PC-3 (cell line): ENCODE results near the gene SEC16A. TPM values are rescaled to one million over a fixed set of nuclear protein-coding genes. Genes with fewer than 3 reads are reported as not detected.

ENCODE experiments used
- ATAC-seq: fragments of 200-7000 bp; cut with Tn5 transposase; 2 replicates; pipeline ENCODE4 v1.9.1; 2020; ENCODE audit warnings: mild to moderate bottlenecking, moderate library complexity
- BruUV-seq: library from RNA; stranded (reverse); fragments of 400-500 nt; replicated peaks from 2 replicates; lab custom pipeline; 2021; lab: Mats Ljungman, UMichigan
- CTCF ChIA-PET: fragments of 300-600 bp; sonication (Branson Sonifier 250); formaldehyde crosslinking; loops from one replicate; lab custom pipeline; 2022; ENCODE audit warnings: antibody characterized with exemption; lab: Charles Lee
- POLR2A ChIA-PET: fragments of 300-600 bp; sonication (Branson Sonifier 250); formaldehyde crosslinking; loops from one replicate; lab custom pipeline; 2022; ENCODE audit warnings: antibody characterized with exemption; ENCODE audit not compliant: unreplicated experiment; lab: Charles Lee
- DNase-seq: peaks from one replicate; pipeline ENCODE4 v3.0.0-alpha.2; 2015
- H2AFZ ChIP-seq: fragments of 300-600 bp; sonication (generic); 2 replicates; pipeline ENCODE4 v1.6.0; 2016; ENCODE audit warnings: antibody characterized with exemption, low read length
- H3F3A ChIP-seq: fragments of 300-600 bp; sonication (generic); one replicate; pipeline ENCODE4 v1.6.0; 2017; ENCODE audit warnings: antibody characterized with exemption, low read length, control low read depth, mild to moderate bottlenecking; ENCODE audit not compliant: unreplicated experiment
- H3K27ac ChIP-seq: fragments of 300-600 bp; sonication (generic); 2 replicates; pipeline ENCODE4 v1.5.1; 2016; ENCODE audit warnings: mild to moderate bottlenecking, low read length
- H3K27me3 ChIP-seq: fragments of 300-600 bp; sonication (generic); 2 replicates; pipeline ENCODE4 v1.6.1; 2016; ENCODE audit warnings: low read length, mixed read lengths
- H3K36me3 ChIP-seq: fragments of 300-600 bp; sonication (generic); 2 replicates; pipeline ENCODE4 v1.6.1; 2016; ENCODE audit warnings: low read depth, mixed run types, low read length, mixed read lengths
- H3K4me1 ChIP-seq: fragments of 300-600 bp; sonication (generic); 2 replicates; pipeline ENCODE4 v1.5.1; 2016; ENCODE audit warnings: low read length; ENCODE audit not compliant: insufficient read depth
- H3K4me2 ChIP-seq: fragments of 300-600 bp; sonication (generic); 2 replicates; pipeline ENCODE4 v1.6.0; 2016; ENCODE audit warnings: low read length
- H3K4me3 ChIP-seq: fragments of 300-600 bp; sonication (generic); 2 replicates; pipeline ENCODE4 v1.5.1; 2016; ENCODE audit warnings: mild to moderate bottlenecking, low read length, mixed read lengths
- H3K79me2 ChIP-seq: fragments of 300-600 bp; sonication (generic); 2 replicates; pipeline ENCODE4 v1.6.1; 2017; ENCODE audit warnings: low read length, mixed read lengths
- H3K9ac ChIP-seq: fragments of 300-600 bp; sonication (generic); 2 replicates; pipeline ENCODE4 v1.6.0; 2016; ENCODE audit warnings: mild to moderate bottlenecking, low read length
- H3K9me2 ChIP-seq: fragments of 300-600 bp; sonication (generic); replicated peaks from 2 replicates; pipeline ENCODE4 v1.6.1; 2016; ENCODE audit warnings: mixed run types, low read length, mixed read lengths
- H3K9me3 ChIP-seq: fragments of 300-600 bp; sonication (generic); 2 replicates; pipeline ENCODE4 v1.6.1; 2016; ENCODE audit warnings: low read length, mixed read lengths
- H4K20me1 ChIP-seq: fragments of 300-600 bp; sonication (generic); 2 replicates; pipeline ENCODE4 v1.6.1; 2016; ENCODE audit warnings: low read length, mixed read lengths
- CTCF ChIP-seq: fragments of 300-600 bp; sonication (generic); conservative IDR thresholded peaks from 2 replicates; pipeline ENCODE4 v1.5.1; 2017; ENCODE audit warnings: antibody characterized with exemption, low read depth, mild to moderate bottlenecking, low read length
- EZH2 ChIP-seq: fragments of 300-600 bp; sonication (generic); IDR thresholded peaks from one replicate; pipeline ENCODE4 v1.6.1; 2017; ENCODE audit warnings: antibody characterized with exemption, mild to moderate bottlenecking, low read length; ENCODE audit not compliant: unreplicated experiment
- EZH2phosphoT487 ChIP-seq: fragments of 300-600 bp; sonication (generic); IDR thresholded peaks from 2 replicates; pipeline ENCODE4 v1.6.1; 2018; ENCODE audit warnings: mild to moderate bottlenecking, antibody characterized with exemption, low read length, borderline replicate concordance
- intact Hi-C: fragments of 100-400 bp; cut with micrococcal nuclease; formaldehyde crosslinking; loops from 2 replicates; pipeline ENCODE4 v1.9.0; 2023
- total RNA-seq: library from RNA; depleted of rRNA; stranded (reverse); fragments of >200 nt; gene quantifications from 2 replicates; pipeline ENCODE4 v1.2.3, GENCODE V29; 2014

Gene SEC16A
- total RNA-seq, 1 experiment from 2014 or later = 28.3 TPM

GRCh38 chr9:136400038-136400834 is 82.6 kb downstream of the SEC16A start, which contains the start of gene SNAPC4:
Gene SNAPC4, minus strand, starts transcription at chr9:136400170. Its CDS starts 1,742 bp downstream, at chr9:136398428.
- Histone ChIP-seq H3K4me3 (peak within 1 kb of the TSS; percentile 91), H2AFZ (peak within 1 kb of the TSS; percentile 69), H3F3A (no peaks in the 10 kb centered on the region), H3K27ac (no peak within 1 kb of the TSS; the same call in 1 of the 2 replicates), H3K36me3 (peaks cover 3% of the 10 kb centered on the region; the same call in 1 of the 2 replicates), H3K4me2 (peak within 1 kb of the TSS; percentile 94), H3K79me2 (peaks cover 23% of the 10 kb centered on the region), H3K9ac (peak within 1 kb of the TSS; percentile 82), H3K4me1 (peaks cover 12% of the 10 kb centered on the region), H3K27me3 (no peaks in the 10 kb centered on the region), H4K20me1 (no peaks in the 10 kb centered on the region), H3K9me2 (no peaks in the 10 kb centered on the region), H3K9me3 (no peaks in the 10 kb centered on the region)
- CTCF ChIA-PET = no interaction called here
- POLR2A ChIA-PET = no interaction called here
- BruUV-seq = no TSS peak
- TF ChIP-seq CTCF (peak; percentile 73), EZH2 (no peak), EZH2phosphoT487 (no peak)
- peak; percentile 85 for DNase-seq
- peak; percentile 90 for ATAC-seq
- intact Hi-C loops = loop anchor here (2.0 kb wide), 1 partner anchor 61 kb away; no protein-coding TSS in a partner anchor

- Histone ChIP-seq H3K36me3 (peaks cover 3% of the 10 kb centered on the region; the same call in 1 of the 2 replicates), H3K9me3 (no peaks in the 10 kb centered on the region), H3K27ac (no peak overlapping the region; the same call in 1 of the 2 replicates), H3K9me2 (no peaks in the 10 kb centered on the region), H3K79me2 (peaks cover 23% of the 10 kb centered on the region), H3K4me3 (peak overlapping the region; percentile 91), H2AFZ (0 out of 2 replicates have a peak overlapping the region, but pooled peaks have one; percentile 30), H3K4me2 (peak overlapping the region; percentile 94), H4K20me1 (no peaks in the 10 kb centered on the region), H3K27me3 (no peaks in the 10 kb centered on the region), H3K9ac (peak overlapping the region; percentile 82), H3F3A (no peaks in the 10 kb centered on the region), H3K4me1 (peaks cover 12% of the 10 kb centered on the region)
- DNase-seq (peak; percentile 22), ATAC-seq (peak; percentile 21)
- BruUV-seq = no TSS peak
- TF ChIP-seq EZH2phosphoT487 = no peak
- no peak for TF ChIP-seq EZH2
- no peak for TF ChIP-seq CTCF
- ChIA-PET CTCF (interaction anchor here (1.4 kb wide), 1 partner anchor 54 kb away, joined by 3 read pairs; no protein-coding TSS in a partner anchor), POLR2A (no interaction called here)
- intact Hi-C loops = loop anchor here (2.0 kb wide), 1 partner anchor 61 kb away; no protein-coding TSS in a partner anchor
Observed at GRCh38 chr9:136399176-136400037, 83.4 kb downstream of the SEC16A start.
